ENCODE measurements around the gene RCAN3.
"Not testable (repeated sequence)": the region's sequence is repeated elsewhere in the genome, so short reads cannot be mapped to it uniquely, and the experiment has no call there.

Gene RCAN3

GRCh38 chr1:24486331-24487065, 16.1 kb upstream of the RCAN3 start:
- DNase-seq = peak; percentile 25

- DNase-seq = no peak
Observed at GRCh38 chr1:24487455-24487854, 15.2 kb upstream of the RCAN3 start.

DNA sequence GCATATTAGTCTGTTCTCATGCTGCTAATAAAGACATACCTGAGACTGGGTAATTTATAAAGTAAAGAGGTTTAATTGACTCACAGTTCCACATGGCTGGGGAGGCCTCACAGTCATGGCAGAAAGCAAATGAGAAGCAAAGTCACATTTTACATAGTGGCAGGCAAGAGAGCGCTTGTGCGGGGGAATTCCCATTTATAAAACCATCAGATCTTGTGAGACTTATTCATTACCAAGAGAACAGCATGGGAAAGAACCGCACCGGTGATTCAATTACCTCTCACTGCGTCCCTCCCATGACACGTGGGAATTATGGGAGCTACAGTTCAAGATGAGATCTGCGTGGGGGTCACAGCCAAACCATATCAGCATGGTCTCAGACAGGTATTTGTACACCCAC, 14.5 kb upstream of the RCAN3 start:
- peak; percentile 81 for DNase-seq

DNA sequence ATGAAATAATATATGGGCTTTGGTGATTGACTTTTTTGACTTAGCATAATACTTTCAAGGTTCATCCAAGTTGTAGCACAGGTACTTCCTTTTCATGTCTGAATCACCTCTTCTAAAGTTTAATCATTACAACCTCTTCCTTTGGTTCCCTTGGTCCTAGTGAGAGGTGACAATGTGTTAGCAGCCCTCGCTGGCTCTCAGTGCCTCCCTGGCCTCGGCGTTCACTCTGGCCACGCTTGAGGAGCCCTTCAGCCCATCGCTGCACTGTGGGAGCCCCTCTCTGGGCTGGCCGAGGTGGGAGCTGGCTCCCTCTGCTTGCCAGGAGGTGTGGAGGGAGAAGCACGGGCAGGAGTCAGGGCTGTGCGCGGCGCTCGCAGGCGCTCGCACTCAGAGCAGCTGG, 13.0 kb upstream of the RCAN3 start:
- no peak for DNase-seq

- no peak for DNase-seq
Observed at GRCh38 chr1:24490101-24490781, 12.4 kb upstream of the RCAN3 start.

GRCh38 chr1:24491577-24492360, 10.9 kb upstream of the RCAN3 start:
- no peak for DNase-seq

GRCh38 chr1:24492935-24493334, 9.7 kb upstream of the RCAN3 start:
- not testable (repeated sequence) for DNase-seq

- DNase-seq = no peak
Observed at GRCh38 chr1:24493785-24494184, 8.9 kb upstream of the RCAN3 start.

DNA sequence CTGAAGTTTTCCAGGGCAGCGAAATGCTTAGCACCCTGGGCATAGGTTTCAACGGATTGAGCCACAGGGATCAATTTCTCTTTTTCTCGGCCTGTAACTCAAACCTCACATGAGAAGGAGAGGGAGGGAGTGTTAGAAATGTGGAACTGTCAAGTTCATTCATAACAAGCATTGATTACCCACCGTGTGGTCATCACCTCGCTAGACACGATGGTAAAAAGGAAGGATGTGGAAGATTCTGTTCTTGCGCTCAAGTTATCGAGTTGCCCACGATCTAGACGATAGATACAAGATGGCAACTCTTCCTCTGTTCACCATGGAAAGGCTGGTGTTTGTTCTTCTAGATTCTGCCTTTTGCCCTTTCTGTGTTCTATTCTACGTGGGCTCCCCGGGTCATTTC, 4.0 kb upstream of the RCAN3 start:
- DNase-seq = no peak

DNA sequence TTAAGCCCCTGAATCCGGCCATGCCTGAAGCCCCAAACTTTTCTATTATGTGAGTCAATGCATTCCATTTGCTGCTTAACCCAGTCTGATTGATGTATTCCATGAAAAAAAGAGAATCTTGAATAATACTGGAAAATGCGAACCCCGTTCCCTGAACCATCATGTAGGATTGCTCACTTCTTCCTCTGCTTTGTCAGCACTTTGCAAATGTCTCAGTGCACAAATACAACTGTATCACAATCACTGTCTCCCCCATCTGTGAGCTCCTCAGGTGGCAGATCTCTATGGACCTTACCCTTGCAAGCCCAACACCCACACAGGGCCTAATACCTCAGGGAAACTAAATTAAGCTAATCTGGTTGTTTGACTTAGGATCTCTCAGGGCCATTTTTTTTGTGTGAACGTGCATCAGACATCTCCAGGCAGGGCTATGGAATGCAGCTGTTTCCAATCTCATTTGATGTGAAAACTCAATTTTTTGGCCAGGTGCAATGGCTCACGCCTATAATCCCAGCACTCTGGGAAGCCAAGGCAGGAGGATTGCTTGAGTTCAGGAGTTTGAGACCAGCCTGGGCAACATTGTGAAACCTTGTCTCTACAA, 2.1 kb upstream of the RCAN3 start:
- no peak for DNase-seq

GRCh38 chr1:24501371-24502064, 1.1 kb upstream of the RCAN3 start:
- DNase-seq = peak; percentile 61

GRCh38 chr1:24502065-24502708, 449 bp upstream of the RCAN3 start:
- DNase-seq = peak; percentile 83

DNA sequence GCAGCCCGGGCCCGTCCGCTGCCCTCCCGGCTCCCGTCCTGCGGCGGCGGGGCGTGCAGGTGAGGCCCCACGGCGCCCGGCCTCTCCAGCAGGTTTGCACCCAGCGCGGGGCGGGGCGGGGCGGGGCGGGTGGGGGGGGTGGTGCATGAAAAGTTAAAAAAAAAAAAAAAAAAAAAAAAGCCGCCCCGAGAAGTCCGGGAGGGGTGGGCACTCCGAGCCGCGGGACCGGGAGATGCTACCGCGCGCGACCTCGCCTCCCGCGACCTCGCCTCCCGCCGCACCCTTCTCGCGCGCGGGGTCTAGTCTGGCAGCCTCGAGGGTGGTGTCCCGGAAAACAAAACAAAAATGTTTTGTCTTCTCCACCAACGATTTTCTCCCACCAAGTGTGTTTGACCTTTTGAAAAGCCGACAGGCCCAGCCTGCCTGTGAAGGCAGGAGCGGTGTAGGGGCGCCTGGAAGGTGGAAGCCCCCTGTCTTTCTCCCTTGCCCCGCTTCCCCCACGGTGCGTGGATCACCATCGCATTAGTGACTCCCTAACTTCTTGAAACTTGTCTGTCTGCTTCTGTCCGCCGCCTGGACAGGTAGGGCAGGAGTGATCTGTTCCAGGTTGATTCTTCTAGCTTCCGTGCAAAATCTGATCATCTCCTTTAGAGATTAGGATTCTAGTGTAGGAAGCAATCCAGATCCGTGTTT, 569 bp downstream of the RCAN3 start:
- peak; percentile 38 for DNase-seq

- peak; percentile 55 for DNase-seq
Observed at GRCh38 chr1:24503870-24504523, 1.4 kb downstream of the RCAN3 start.

DNA sequence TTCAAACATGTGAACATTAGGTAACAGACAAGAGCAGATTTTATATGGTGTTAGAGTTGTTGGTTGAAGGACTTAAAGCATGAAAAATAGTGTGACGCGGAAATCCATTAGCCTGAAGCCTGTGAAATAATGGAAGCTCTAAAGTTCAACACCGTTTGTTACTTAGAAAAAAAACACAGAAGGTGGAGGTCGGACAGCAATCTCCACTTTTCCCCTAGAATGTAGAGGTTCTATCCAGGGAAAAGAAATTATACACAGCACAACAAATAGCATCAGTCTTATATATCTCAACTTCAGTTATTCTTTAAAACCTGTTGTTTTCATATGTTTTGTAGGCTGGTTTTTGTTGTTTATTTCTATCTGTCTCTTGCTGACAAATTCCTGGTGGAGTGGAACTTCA, 1.9 kb downstream of the RCAN3 start:
- no peak for DNase-seq

- DNase-seq = no peak
Observed at GRCh38 chr1:24505816-24506215, 3.2 kb downstream of the RCAN3 start.

GRCh38 chr1:24506691-24507381, 4.2 kb downstream of the RCAN3 start:
- DNase-seq = no peak

DNA sequence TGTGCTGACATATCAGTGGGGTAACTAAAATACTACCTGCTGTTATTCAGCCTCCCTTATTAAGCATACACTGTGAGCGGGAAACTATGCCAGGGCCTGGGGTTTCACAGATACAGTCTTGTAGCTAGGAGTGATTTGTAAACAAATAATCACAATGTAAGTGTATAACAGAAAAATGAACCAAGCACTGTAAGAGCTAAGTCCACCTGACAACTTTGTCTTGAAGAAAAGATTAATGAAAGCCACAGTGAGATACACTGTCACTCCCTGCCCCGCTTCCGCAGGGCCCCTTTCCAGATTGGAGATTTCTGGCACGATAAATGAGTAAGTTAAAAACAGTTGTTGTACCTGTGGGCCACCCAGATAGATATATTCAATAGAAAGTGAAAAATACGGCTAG, 4.8 kb downstream of the RCAN3 start:
- DNase-seq = no peak

DNA sequence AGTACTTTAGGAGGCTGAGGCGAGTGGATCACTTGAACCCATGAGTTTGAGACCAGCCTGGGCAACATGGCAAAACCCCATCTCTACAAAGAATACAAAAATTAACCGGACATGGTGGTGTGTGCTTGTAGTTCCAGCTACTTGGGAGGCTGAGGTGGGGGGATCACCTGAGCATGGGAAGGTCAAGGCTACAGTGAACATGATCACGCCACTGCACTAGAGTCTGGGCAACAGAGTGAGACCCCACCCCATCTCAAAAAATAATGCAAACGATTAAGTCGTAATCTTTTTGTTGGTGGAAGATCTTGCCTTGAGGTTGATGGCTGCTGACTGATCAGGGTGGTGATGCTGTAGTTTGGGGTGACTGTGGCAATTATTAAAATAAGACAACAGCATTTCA, 6.3 kb downstream of the RCAN3 start:
- DNase-seq = no peak

DNA sequence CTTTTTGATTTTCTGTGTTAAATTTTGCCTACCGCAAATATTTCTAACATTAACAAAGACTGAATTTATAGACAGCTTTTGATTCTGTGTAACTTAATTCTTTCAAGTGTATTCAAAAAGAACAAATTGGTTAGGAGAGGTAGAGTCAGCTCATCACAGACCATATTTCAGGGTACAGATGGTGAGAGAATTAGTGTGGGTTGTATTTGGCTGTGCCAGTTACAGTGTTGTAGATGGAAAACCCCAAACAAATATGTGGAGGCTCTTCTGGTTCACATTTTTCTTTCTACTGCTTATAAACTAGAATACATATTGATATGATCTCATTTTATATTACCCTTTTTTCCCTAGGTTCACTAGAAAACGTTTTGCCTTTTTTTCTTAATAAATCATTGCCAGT, 11.1 kb downstream of the RCAN3 start:
- DNase-seq = no peak
